ENCODE data around the gene DUSP16. TPM values are rescaled to one million over a fixed set of nuclear protein-coding genes. Genes with fewer than 3 reads are reported as not detected.

Gene DUSP16
- total and polyA plus RNA-seq, 2 experiments from 2014 or later, result 11.7 to 59.4 TPM

GRCh38 chr12:12451098-12451497, 111.6 kb downstream of the DUSP16 start:
- H3K4me1 Mint-ChIP-seq, result peaks cover 30% of the 10 kb centered on the region
- H2AFZ ChIP-seq, result no peak overlapping the region
- H3F3A ChIP-seq (replicated peaks; ENCODE audit: low read depth), result 0 out of 2 replicates have a peak, but pooled peaks cover 2% of the 10 kb centered on the region
- H3K9me3 Mint-ChIP-seq, result no peaks in the 10 kb centered on the region
- peaks cover 7% of the 10 kb centered on the region for H3K27me3 Mint-ChIP-seq (ENCODE audit: insufficient read depth, low read depth, poor library complexity)
- H3K27ac Mint-ChIP-seq, result no peak overlapping the region
- H3K4me3 ChIP-seq, result no peak overlapping the region
- no peaks in the 10 kb centered on the region for H3K27me3 ChIP-seq (ENCODE audit: insufficient read depth)
- H3K79me2 ChIP-seq (replicated peaks; ENCODE audit: insufficient read depth), result no peaks in the 10 kb centered on the region
- no peak overlapping the region for H3K4me2 ChIP-seq
- peaks cover 22% of the 10 kb centered on the region for H3K4me1 ChIP-seq (ENCODE audit: insufficient read depth)
- no peaks in the 10 kb centered on the region for H4K20me1 ChIP-seq (replicated peaks; ENCODE audit: insufficient read depth)
- H3K27ac ChIP-seq (ENCODE audit: low read depth), result no peak overlapping the region
- DNase-seq (ENCODE audit: low spot score) (no peak), ATAC-seq (no peak)
- no peaks in the 10 kb centered on the region for H3K9me2 ChIP-seq (ENCODE audit: insufficient read depth)
- H3K4me3 Mint-ChIP-seq, result no peak overlapping the region
- no peak for TF ChIP-seq EZH2phosphoT487 (IDR thresholded peaks at IDR 0.05; ENCODE audit: unreplicated experiment)
- TF ChIP-seq ZNF331 (CRISPR knock-in tag; IDR thresholded peaks at IDR 0.05; ENCODE audit: low read depth), result no peak
- no peak for TF ChIP-seq POLR2AphosphoS5 (IDR thresholded peaks at IDR 0.05; ENCODE audit: low read depth)
- no peak for TF ChIP-seq REST (IDR thresholded peaks at IDR 0.05; ENCODE audit: unreplicated experiment)
- no peak for TF ChIP-seq JUNB (IDR thresholded peaks at IDR 0.05; ENCODE audit: unreplicated experiment)
- TF ChIP-seq ETS1 (IDR thresholded peaks at IDR 0.05), result no peak
- no peak for TF ChIP-seq STAT1 (IDR thresholded peaks at IDR 0.05; ENCODE audit: unreplicated experiment)
- TF ChIP-seq ZNF462 (CRISPR knock-in tag; IDR thresholded peaks at IDR 0.05), result no peak
- TF ChIP-seq ZNF114 (CRISPR knock-in tag; IDR thresholded peaks at IDR 0.05), result no peak
- TF ChIP-seq NANOG (IDR thresholded peaks at IDR 0.05; ENCODE audit: borderline replicate concordance), result no peak
- TF ChIP-seq CTCF (conservative IDR thresholded peaks at IDR 0.05; ENCODE audit: low read depth in 2 of 2), result no peak
- no peak for TF ChIP-seq EZH2 (IDR thresholded peaks at IDR 0.05; ENCODE audit: low read depth, unreplicated experiment)
- no peak for TF ChIP-seq CREB1 (CRISPR knock-in tag; IDR thresholded peaks at IDR 0.05; ENCODE audit: low read depth)
- no peaks in the 10 kb centered on the region for H3K36me3 ChIP-seq (ENCODE audit: insufficient read depth)
- no peaks in the 10 kb centered on the region for H3K36me3 Mint-ChIP-seq (ENCODE audit: low read depth)

Data from GM23338 (cell line).